ENCODE measurements around the gene PRR22.
A peak's percentile ranks its signal among the peaks of the same experiment; 100 is the strongest.

PRR22 gene

GRCh38 chr19:5778402-5778801 is 6.1 kb downstream of the PRR22 start:
- H3K36me3 ChIP-seq (replicated peaks; ENCODE audit: low read depth, low read length): peaks cover 15% of the 10 kb centered on the region
- peaks cover 4% of the 10 kb centered on the region; the same call in 1 of the 2 replicates for H3K4me1 ChIP-seq (ENCODE audit: low read length)
- H3K27ac ChIP-seq (ENCODE audit: low read length): no peak overlapping the region
- no peak overlapping the region for H3K9ac ChIP-seq (ENCODE audit: low read length)
- TF ChIP-seq CTCF (IDR thresholded peaks at IDR 0.05; ENCODE audit: low read depth, low read length): no peak
- no peak for TF ChIP-seq EZH2phosphoT487 (IDR thresholded peaks at IDR 0.05; ENCODE audit: low read depth)
- no peaks in the 10 kb centered on the region for H3K79me2 ChIP-seq (ENCODE audit: low read length)
- H4K20me1 ChIP-seq (ENCODE audit: insufficient read depth, low read length): no peaks in the 10 kb centered on the region
- no peaks in the 10 kb centered on the region for H3K9me3 ChIP-seq (ENCODE audit: insufficient read depth, low read length)
- H3K27me3 ChIP-seq (ENCODE audit: low read depth, low read length): no peaks in the 10 kb centered on the region
- no peak overlapping the region for H3K4me2 ChIP-seq (ENCODE audit: low read length)
- no peak overlapping the region for H3K4me3 ChIP-seq (ENCODE audit: low read length)
- H2AFZ ChIP-seq (ENCODE audit: low read depth, low read length): no peak overlapping the region

GRCh38 chr19:5775668-5776309 is 8.8 kb downstream of the PRR22 start:
- Histone ChIP-seq H3K79me2 (ENCODE audit: low read length) (no peaks in the 10 kb centered on the region), H3K9me3 (ENCODE audit: insufficient read depth, low read length) (no peaks in the 10 kb centered on the region)

GRCh38 chr19:5774921-5775320 is 9.6 kb downstream of the PRR22 start:
- H3K27me3 ChIP-seq (ENCODE audit: low read depth, low read length): no peaks in the 10 kb centered on the region
- no peak overlapping the region for H3K4me2 ChIP-seq (ENCODE audit: low read length)
- H3K36me3 ChIP-seq (replicated peaks; ENCODE audit: low read depth, low read length): no peaks in the 10 kb centered on the region
- H3K9ac ChIP-seq (ENCODE audit: low read length): no peak overlapping the region
- no peaks in the 10 kb centered on the region for H3K79me2 ChIP-seq (ENCODE audit: low read length)
- no peak for TF ChIP-seq EZH2phosphoT487 (IDR thresholded peaks at IDR 0.05; ENCODE audit: low read depth)
- no peak for TF ChIP-seq CTCF (IDR thresholded peaks at IDR 0.05; ENCODE audit: low read depth, low read length)
- no peaks in the 10 kb centered on the region for H3K9me3 ChIP-seq (ENCODE audit: insufficient read depth, low read length)
- no peak overlapping the region for H3K27ac ChIP-seq (ENCODE audit: low read length)
- H3K4me3 ChIP-seq (ENCODE audit: low read length): no peak overlapping the region
- peaks cover 4% of the 10 kb centered on the region; the same call in 1 of the 2 replicates for H3K4me1 ChIP-seq (ENCODE audit: low read length)
- H2AFZ ChIP-seq (ENCODE audit: low read depth, low read length): no peak overlapping the region
- no peaks in the 10 kb centered on the region for H4K20me1 ChIP-seq (ENCODE audit: insufficient read depth, low read length)

More at GRCh38 chr19:5775668-5776309, 8.8 kb downstream of the PRR22 start:
- Histone ChIP-seq H3K4me1 (ENCODE audit: low read length) (peaks cover 4% of the 10 kb centered on the region; the same call in 1 of the 2 replicates), H3K36me3 (replicated peaks; ENCODE audit: low read depth, low read length) (no peaks in the 10 kb centered on the region), H3K4me2 (ENCODE audit: low read length) (no peak overlapping the region), H3K9ac (ENCODE audit: low read length) (no peak overlapping the region), H3K27ac (ENCODE audit: low read length) (no peak overlapping the region), H4K20me1 (ENCODE audit: insufficient read depth, low read length) (no peaks in the 10 kb centered on the region), H3K27me3 (ENCODE audit: low read depth, low read length) (no peaks in the 10 kb centered on the region), H3K4me3 (ENCODE audit: low read length) (no peak overlapping the region), H2AFZ (ENCODE audit: low read depth, low read length) (no peak overlapping the region)
- TF ChIP-seq CTCF (IDR thresholded peaks at IDR 0.05; ENCODE audit: low read depth, low read length) (no peak), EZH2phosphoT487 (IDR thresholded peaks at IDR 0.05; ENCODE audit: low read depth) (no peak)

GRCh38 chr19:5773276-5773675 is 11.3 kb downstream of the PRR22 start:
- H3K4me2 ChIP-seq (ENCODE audit: low read length): peak overlapping the region; percentile 41; the same call in 1 of the 2 replicates
- no peak overlapping the region for H3K27ac ChIP-seq (ENCODE audit: low read length)
- peaks cover 4% of the 10 kb centered on the region; the same call in 1 of the 2 replicates for H3K4me1 ChIP-seq (ENCODE audit: low read length)
- 0 out of 2 replicates have a peak overlapping the region, but pooled peaks have one; percentile 54 for H3K4me3 ChIP-seq (ENCODE audit: low read length)
- TF ChIP-seq EZH2phosphoT487 (IDR thresholded peaks at IDR 0.05; ENCODE audit: low read depth): no peak
- no peak for TF ChIP-seq CTCF (IDR thresholded peaks at IDR 0.05; ENCODE audit: low read depth, low read length)
- no peaks in the 10 kb centered on the region for H3K27me3 ChIP-seq (ENCODE audit: low read depth, low read length)
- no peaks in the 10 kb centered on the region for H3K36me3 ChIP-seq (replicated peaks; ENCODE audit: low read depth, low read length)
- H2AFZ ChIP-seq (ENCODE audit: low read depth, low read length): no peak overlapping the region
- H3K9ac ChIP-seq (ENCODE audit: low read length): no peak overlapping the region
- no peaks in the 10 kb centered on the region for H4K20me1 ChIP-seq (ENCODE audit: insufficient read depth, low read length)
- H3K9me3 ChIP-seq (ENCODE audit: insufficient read depth, low read length): no peaks in the 10 kb centered on the region
- H3K79me2 ChIP-seq (ENCODE audit: low read length): no peaks in the 10 kb centered on the region

Measured in OCI-LY3 (cell line).